ENCODE results near the gene SLC16A10.

- TF ChIP-seq CTCF (IDR thresholded peaks at IDR 0.05) (no peak), POLR2A (IDR thresholded peaks at IDR 0.05; ENCODE audit: low read depth) (no peak), EP300 (IDR thresholded peaks at IDR 0.05) (no peak), POLR2AphosphoS5 (IDR thresholded peaks at IDR 0.05) (no peak)
These were observed 121.6 kb downstream of the SLC16A10 start for GRCh38 chr6:111208933-111209332.
